HepG2 (cell line): ENCODE results near the gene CTDNEP1. TPM values are rescaled to one million over a fixed set of nuclear protein-coding genes. Genes with fewer than 3 reads are reported as not detected.
A peak's percentile ranks its signal among the peaks of the same experiment; 100 is the strongest.

ENCODE experiments used
- ARHGAP35 ChIP-seq: sonication (generic); formaldehyde crosslinking; IDR thresholded peaks from 2 replicates; pipeline ENCODE4 v1.9.0; 2022; ENCODE audit warnings: mild to moderate bottlenecking, inconsistent platforms, moderate library complexity, missing genetic modification reagents, borderline replicate concordance
- POLR2AphosphoS2 ChIP-seq: IDR thresholded peaks from 2 replicates; pipeline ENCODE4 v1.6.1; 2011; ENCODE audit warnings: low read depth, low read length, improper control_type of control experiment
- SNRNP70 ChIP-seq: fragments of 200-400 bp; formaldehyde crosslinking; IDR thresholded peaks from 2 replicates; pipeline ENCODE4 v1.6.1; 2017; ENCODE audit warnings: mild to moderate bottlenecking, low read depth, low read length, moderate library complexity
- ZBTB7B ChIP-seq: sonication (generic); formaldehyde crosslinking; IDR thresholded peaks from 2 replicates; pipeline ENCODE4 v1.4.0; 2020; ENCODE audit warnings: missing genetic modification reagents
- ZEB1 ChIP-seq: IDR thresholded peaks from 2 replicates; pipeline ENCODE4 v1.6.1; 2012; ENCODE audit warnings: mild to moderate bottlenecking, low read depth, inconsistent platforms; ENCODE audit not compliant: insufficient replicate concordance
- ZNF234 ChIP-seq: sonication (generic); formaldehyde crosslinking; conservative IDR thresholded peaks from 2 replicates; pipeline ENCODE4 v1.5.1; 2020; ENCODE audit warnings: mild to moderate bottlenecking, missing genetic modification reagents
- ZNF260 ChIP-seq: sonication (generic); formaldehyde crosslinking; IDR thresholded peaks from 2 replicates; pipeline ENCODE4 v1.4.0; 2020; ENCODE audit warnings: missing genetic modification reagents, low read depth, mild to moderate bottlenecking, borderline replicate concordance
- ZNF354B ChIP-seq: sonication (generic); formaldehyde crosslinking; IDR thresholded peaks from 2 replicates; pipeline ENCODE4 v1.8.0; 2022; ENCODE audit warnings: mild to moderate bottlenecking, missing genetic modification reagents
- ZNF577 ChIP-seq: sonication (generic); formaldehyde crosslinking; IDR thresholded peaks from 2 replicates; pipeline ENCODE4 v1.4.0; 2020; ENCODE audit warnings: mild to moderate bottlenecking, low read depth, missing genetic modification reagents, borderline replicate concordance
- ZNF761 ChIP-seq: sonication (generic); formaldehyde crosslinking; conservative IDR thresholded peaks from 2 replicates; pipeline ENCODE4 v1.4.0; 2020; ENCODE audit warnings: mild to moderate bottlenecking, missing genetic modification reagents
- ZNF768 ChIP-seq: sonication (generic); formaldehyde crosslinking; IDR thresholded peaks from 2 replicates; pipeline ENCODE4 v1.4.0; 2020; ENCODE audit warnings: missing genetic modification reagents
- polyA plus RNA-seq, 8 experiments: library from polyadenylated mRNA; depleted of rRNA in 3 of 8; stranded (reverse) in 7 of 8; unstranded in 1 of 8; fragments of >200 nt; fragmentation: Illumina TruSeq in 4 of 8; extraction: Trizol in 4 of 8; gene quantifications; 2 replicates each; pipeline versions ENCODE4 v1.2.1 to v1.2.3, GENCODE V29; 2011 to 2016; ENCODE audit warnings: low read depth in 4 of 8, missing spikeins in 1 of 8, mixed read lengths in 1 of 8; ENCODE audit not compliant: insufficient read depth in 1 of 8
- total RNA-seq, 5 experiments: library from RNA; depleted of rRNA; stranded (reverse); fragments of >200 nt; fragmentation: Illumina TruSeq; extraction: Trizol; gene quantifications; 2 replicates each; pipeline ENCODE4 v1.2.3, GENCODE V29; 2016; ENCODE audit warnings: low read depth in 1 of 5
- TF ChIP-seq, protein P1 (sequence below): sonication (generic); formaldehyde crosslinking; IDR thresholded peaks from 2 replicates; pipeline ENCODE4 v1.5.1; 2020; ENCODE audit warnings: mild to moderate bottlenecking, missing genetic modification reagents
- TF ChIP-seq, protein P2 (sequence below): sonication (generic); formaldehyde crosslinking; IDR thresholded peaks from 2 replicates; pipeline ENCODE4 v1.8.1; 2023; ENCODE audit warnings: mild to moderate bottlenecking, moderate library complexity, missing genetic modification reagents
- TF ChIP-seq, protein P3 (sequence below): sonication (generic); formaldehyde crosslinking; IDR thresholded peaks from 2 replicates; pipeline ENCODE4 v1.4.0; 2020; ENCODE audit warnings: missing genetic modification reagents, borderline replicate concordance
- TF ChIP-seq, protein P4 (sequence below): IDR thresholded peaks from 2 replicates; pipeline ENCODE4 v1.6.1; 2016; ENCODE audit warnings: low read depth, control low read depth
- TF ChIP-seq, protein P5 (sequence below): conservative IDR thresholded peaks from 2 replicates; pipeline ENCODE4 v1.6.1; 2018; ENCODE audit warnings: missing genetic modification reagents

CTDNEP1 gene
- total and polyA plus RNA-seq, 2 of the 13 experiments (the other 11 are each of a cell fraction or from before 2014, with no cell fraction given): 19.8 to 118 TPM

DNA sequence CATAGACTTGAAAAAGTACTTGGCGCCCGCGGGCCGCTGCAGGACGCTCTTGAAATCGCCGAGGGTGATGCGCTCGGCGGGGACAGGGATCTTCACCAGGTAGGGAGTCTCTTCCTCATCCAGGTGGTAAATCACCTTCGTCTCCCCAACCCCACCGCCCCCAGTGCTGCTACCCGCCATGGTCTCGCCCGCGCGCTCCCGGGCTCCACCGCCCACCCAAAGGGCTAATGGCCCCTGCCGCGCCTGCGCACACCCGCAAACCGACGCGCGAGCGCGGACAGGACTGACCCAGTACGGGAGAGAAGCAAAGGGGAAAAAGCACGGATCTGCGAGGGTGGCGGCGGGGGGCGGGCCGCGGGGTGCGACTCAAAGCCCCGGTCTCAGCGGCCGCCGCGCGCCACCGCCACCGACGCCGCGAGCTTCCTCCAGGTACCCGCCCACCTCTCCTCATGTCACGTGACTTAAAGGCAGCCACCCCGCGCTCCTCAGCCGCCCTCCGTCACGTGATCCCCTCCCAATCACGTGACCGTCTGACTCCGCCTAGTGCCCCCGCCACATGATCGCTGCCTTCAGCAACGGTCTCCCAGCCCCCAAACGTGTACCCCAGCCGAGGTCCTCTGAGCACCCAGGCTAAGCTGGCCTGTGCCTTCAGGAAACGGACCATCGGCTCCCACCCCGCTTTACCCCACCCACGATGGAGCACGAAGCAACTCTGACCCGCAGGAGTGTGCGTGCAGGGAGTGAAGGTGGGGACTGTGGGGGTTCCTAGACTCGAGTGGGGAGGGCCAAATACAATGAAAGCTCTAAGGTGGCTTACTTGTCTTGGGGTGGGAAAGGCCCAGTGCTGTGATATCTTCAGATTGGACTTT lies 17.2 kb downstream of the CTDNEP1 start, which contains the start of gene DVL2 (continued):
- TF ChIP-seq, protein P1, sequence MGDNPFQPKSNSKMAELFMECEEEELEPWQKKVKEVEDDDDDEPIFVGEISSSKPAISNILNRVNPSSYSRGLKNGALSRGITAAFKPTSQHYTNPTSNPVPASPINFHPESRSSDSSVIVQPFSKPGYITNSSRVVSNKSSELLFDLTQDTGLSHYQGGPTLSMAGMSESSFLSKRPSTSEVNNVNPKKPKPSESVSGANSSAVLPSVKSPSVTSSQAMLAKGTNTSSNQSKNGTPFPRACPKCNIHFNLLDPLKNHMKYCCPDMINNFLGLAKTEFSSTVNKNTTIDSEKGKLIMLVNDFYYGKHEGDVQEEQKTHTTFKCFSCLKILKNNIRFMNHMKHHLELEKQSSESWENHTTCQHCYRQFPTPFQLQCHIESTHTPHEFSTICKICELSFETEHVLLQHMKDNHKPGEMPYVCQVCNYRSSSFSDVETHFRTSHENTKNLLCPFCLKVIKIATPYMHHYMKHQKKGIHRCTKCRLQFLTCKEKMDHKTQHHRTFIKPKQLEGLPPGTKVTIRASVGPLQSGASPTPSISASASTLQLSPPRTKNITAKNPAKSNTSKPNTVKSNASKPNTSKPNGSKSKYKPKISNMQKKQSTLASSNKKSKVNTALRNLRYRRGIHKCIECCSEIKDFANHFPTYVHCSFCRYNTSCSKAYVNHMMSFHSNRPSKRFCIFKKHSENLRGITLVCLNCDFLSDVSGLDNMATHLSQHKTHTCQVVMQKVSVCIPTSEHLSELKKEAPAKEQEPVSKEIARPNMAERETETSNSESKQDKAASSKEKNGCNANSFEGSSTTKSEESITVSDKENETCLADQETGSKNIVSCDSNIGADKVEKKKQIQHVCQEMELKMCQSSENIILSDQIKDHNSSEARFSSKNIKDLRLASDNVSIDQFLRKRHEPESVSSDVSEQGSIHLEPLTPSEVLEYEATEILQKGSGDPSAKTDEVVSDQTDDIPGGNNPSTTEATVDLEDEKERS (CRISPR knock-in tag): no peak; the same call in 1 of the 2 replicates
- TF ChIP-seq POLR2AphosphoS2: no peak; the same call in 1 of the 2 replicates
- TF ChIP-seq, protein P2, sequence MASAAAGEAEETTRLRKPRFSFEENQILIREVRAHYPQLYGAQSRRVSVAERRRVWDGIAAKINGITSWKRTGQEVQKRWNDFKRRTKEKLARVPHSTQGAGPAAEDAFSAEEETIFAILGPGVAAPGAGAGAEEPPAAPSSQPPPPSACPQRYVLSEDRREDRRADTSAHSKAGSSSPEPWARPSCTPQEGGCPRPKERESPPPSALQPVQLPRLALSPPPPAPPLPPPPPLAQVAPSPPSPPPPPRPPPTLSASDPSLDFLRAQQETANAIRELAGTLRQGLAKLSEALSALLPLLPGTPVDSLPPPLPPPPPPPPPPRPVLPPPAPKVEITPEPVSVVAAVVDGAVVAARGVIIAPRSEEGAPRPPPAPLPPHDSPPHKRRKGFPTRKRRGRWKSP (CRISPR knock-in tag): peak; percentile 31; the same call in 1 of the 2 replicates
- TF ChIP-seq ZBTB7B (CRISPR knock-in tag): peak; percentile 70
- no peak for TF ChIP-seq ZNF577 (CRISPR knock-in tag)
- no peak; the same call in 1 of the 2 replicates for TF ChIP-seq ZNF761 (CRISPR knock-in tag)
- TF ChIP-seq, protein P3, sequence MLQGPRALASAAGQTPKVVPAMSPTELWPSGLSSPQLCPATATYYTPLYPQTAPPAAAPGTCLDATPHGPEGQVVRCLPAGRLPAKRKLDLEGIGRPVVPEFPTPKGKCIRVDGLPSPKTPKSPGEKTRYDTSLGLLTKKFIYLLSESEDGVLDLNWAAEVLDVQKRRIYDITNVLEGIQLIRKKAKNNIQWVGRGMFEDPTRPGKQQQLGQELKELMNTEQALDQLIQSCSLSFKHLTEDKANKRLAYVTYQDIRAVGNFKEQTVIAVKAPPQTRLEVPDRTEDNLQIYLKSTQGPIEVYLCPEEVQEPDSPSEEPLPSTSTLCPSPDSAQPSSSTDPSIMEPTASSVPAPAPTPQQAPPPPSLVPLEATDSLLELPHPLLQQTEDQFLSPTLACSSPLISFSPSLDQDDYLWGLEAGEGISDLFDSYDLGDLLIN (CRISPR knock-in tag): peak; percentile 72; the same call in 1 of the 2 replicates
- TF ChIP-seq, protein P4, sequence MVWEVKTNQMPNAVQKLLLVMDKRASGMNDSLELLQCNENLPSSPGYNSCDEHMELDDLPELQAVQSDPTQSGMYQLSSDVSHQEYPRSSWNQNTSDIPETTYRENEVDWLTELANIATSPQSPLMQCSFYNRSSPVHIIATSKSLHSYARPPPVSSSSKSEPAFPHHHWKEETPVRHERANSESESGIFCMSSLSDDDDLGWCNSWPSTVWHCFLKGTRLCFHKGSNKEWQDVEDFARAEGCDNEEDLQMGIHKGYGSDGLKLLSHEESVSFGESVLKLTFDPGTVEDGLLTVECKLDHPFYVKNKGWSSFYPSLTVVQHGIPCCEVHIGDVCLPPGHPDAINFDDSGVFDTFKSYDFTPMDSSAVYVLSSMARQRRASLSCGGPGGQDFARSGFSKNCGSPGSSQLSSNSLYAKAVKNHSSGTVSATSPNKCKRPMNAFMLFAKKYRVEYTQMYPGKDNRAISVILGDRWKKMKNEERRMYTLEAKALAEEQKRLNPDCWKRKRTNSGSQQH (CRISPR knock-in tag): peak; percentile 92; the same call in 1 of the 2 replicates
- no peak for TF ChIP-seq SNRNP70
- no peak for TF ChIP-seq ZNF260 (CRISPR knock-in tag)
- TF ChIP-seq, protein P5, sequence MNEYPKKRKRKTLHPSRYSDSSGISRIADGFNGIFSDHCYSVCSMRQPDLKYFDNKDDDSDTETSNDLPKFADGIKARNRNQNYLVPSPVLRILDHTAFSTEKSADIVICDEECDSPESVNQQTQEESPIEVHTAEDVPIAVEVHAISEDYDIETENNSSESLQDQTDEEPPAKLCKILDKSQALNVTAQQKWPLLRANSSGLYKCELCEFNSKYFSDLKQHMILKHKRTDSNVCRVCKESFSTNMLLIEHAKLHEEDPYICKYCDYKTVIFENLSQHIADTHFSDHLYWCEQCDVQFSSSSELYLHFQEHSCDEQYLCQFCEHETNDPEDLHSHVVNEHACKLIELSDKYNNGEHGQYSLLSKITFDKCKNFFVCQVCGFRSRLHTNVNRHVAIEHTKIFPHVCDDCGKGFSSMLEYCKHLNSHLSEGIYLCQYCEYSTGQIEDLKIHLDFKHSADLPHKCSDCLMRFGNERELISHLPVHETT (CRISPR knock-in tag): peak; percentile 92
- TF ChIP-seq ARHGAP35 (CRISPR knock-in tag): peak; percentile 68; the same call in 1 of the 2 replicates
- TF ChIP-seq ZNF768: peak; percentile 57; the same call in 1 of the 2 replicates
- TF ChIP-seq ZNF234 (CRISPR knock-in tag): no peak
- TF ChIP-seq ZNF354B (CRISPR knock-in tag): no peak
- no peak for TF ChIP-seq ZEB1
